Activated T-cell treated with anti-CD3 and anti-CD28 coated beads, Interleukin-2, amount 50 U/mL, for 24 hours (primary cell): ENCODE measurements around the gene CDKAL1.
"Not testable (repeated sequence)": the region's sequence is repeated elsewhere in the genome, so short reads cannot be mapped to it uniquely, and the experiment has no call there.

ENCODE experiments used
- DNase-seq: peaks from one replicate; pipeline ENCODE4 v3.0.0-alpha.2; 2020
- H3K27ac Mint-ChIP-seq: 2 replicates; pipeline ENCODE4 v1.8.0; 2020; ENCODE audit warnings: mild to moderate bottlenecking, mixed read lengths
- H3K27me3 Mint-ChIP-seq: 2 replicates; pipeline ENCODE4 v1.8.0; 2020; ENCODE audit warnings: mixed read lengths
- H3K36me3 Mint-ChIP-seq: 2 replicates; pipeline ENCODE4 v1.8.0; 2020; ENCODE audit warnings: low read depth, mixed read lengths
- H3K4me1 Mint-ChIP-seq: 2 replicates; pipeline ENCODE4 v1.8.0; 2020; ENCODE audit warnings: low read depth, mixed read lengths
- H3K4me3 Mint-ChIP-seq: 2 replicates; pipeline ENCODE4 v1.8.0; 2020; ENCODE audit warnings: mild to moderate bottlenecking, moderate library complexity, mixed read lengths
- H3K9me3 Mint-ChIP-seq: 2 replicates; pipeline ENCODE4 v1.8.0; 2020; ENCODE audit warnings: mixed read lengths

The CDKAL1 gene

GRCh38 chr6:21225912-21226311 is 691.7 kb downstream of the CDKAL1 start:
- H3K36me3 Mint-ChIP-seq: peaks cover 72% of the 10 kb centered on the region
- H3K4me1 Mint-ChIP-seq: no peaks in the 10 kb centered on the region

GRCh38 chr6:21227486-21227885 is 693.2 kb downstream of the CDKAL1 start:
- Mint-ChIP-seq H3K4me1 (no peaks in the 10 kb centered on the region), H3K27me3 (no peaks in the 10 kb centered on the region), H3K27ac (no peak overlapping the region), H3K36me3 (peaks cover 76% of the 10 kb centered on the region), H3K9me3 (peaks cover 3% of the 10 kb centered on the region), H3K4me3 (no peak overlapping the region)
- DNase-seq: no peak

More at GRCh38 chr6:21225912-21226311, 691.7 kb downstream of the CDKAL1 start:
- Mint-ChIP-seq H3K27ac (no peak overlapping the region), H3K27me3 (no peaks in the 10 kb centered on the region), H3K9me3 (peaks cover 3% of the 10 kb centered on the region), H3K4me3 (no peak overlapping the region)
- DNase-seq: no peak

- Mint-ChIP-seq H3K36me3 (peaks cover 78% of the 10 kb centered on the region), H3K4me3 (no peak overlapping the region)
These were observed 694.2 kb downstream of the CDKAL1 start for GRCh38 chr6:21228411-21228810.

GRCh38 chr6:21228876-21229460 is 694.7 kb downstream of the CDKAL1 start:
- Mint-ChIP-seq H3K4me3 (no peak overlapping the region), H3K9me3 (peaks cover 11% of the 10 kb centered on the region), H3K27ac (no peak overlapping the region), H3K27me3 (no peaks in the 10 kb centered on the region), H3K4me1 (no peaks in the 10 kb centered on the region), H3K36me3 (peaks cover 82% of the 10 kb centered on the region)
- no peak for DNase-seq

More at GRCh38 chr6:21228411-21228810, 694.2 kb downstream of the CDKAL1 start:
- H3K9me3 Mint-ChIP-seq: peaks cover 11% of the 10 kb centered on the region
- no peak for DNase-seq
- H3K27me3 Mint-ChIP-seq: no peaks in the 10 kb centered on the region
- no peaks in the 10 kb centered on the region for H3K4me1 Mint-ChIP-seq
- no peak overlapping the region for H3K27ac Mint-ChIP-seq

GRCh38 chr6:21230536-21230935 is 696.3 kb downstream of the CDKAL1 start:
- no peak overlapping the region for H3K27ac Mint-ChIP-seq
- H3K4me3 Mint-ChIP-seq: no peak overlapping the region
- no peak for DNase-seq
- no peaks in the 10 kb centered on the region for H3K4me1 Mint-ChIP-seq
- no peaks in the 10 kb centered on the region for H3K27me3 Mint-ChIP-seq
- peaks cover 83% of the 10 kb centered on the region for H3K36me3 Mint-ChIP-seq
- H3K9me3 Mint-ChIP-seq: peaks cover 11% of the 10 kb centered on the region

- Mint-ChIP-seq H3K4me3 (no peak overlapping the region), H3K4me1 (no peaks in the 10 kb centered on the region), H3K36me3 (peaks cover 48% of the 10 kb centered on the region), H3K27ac (no peak overlapping the region), H3K27me3 (no peaks in the 10 kb centered on the region), H3K9me3 (peaks cover 36% of the 10 kb centered on the region)
- no peak for DNase-seq
These were observed 700.9 kb downstream of the CDKAL1 start for GRCh38 chr6:21235162-21235561.

- no peak overlapping the region for H3K27ac Mint-ChIP-seq
- peaks cover 18% of the 10 kb centered on the region for H3K36me3 Mint-ChIP-seq
- no peaks in the 10 kb centered on the region for H3K4me1 Mint-ChIP-seq
- no peak overlapping the region for H3K4me3 Mint-ChIP-seq
- H3K9me3 Mint-ChIP-seq: peaks cover 27% of the 10 kb centered on the region
- no peaks in the 10 kb centered on the region for H3K27me3 Mint-ChIP-seq
- no peak for DNase-seq
These were observed 704.0 kb downstream of the CDKAL1 start for GRCh38 chr6:21238208-21238607.

- Mint-ChIP-seq H3K27me3 (no peaks in the 10 kb centered on the region), H3K27ac (no peak overlapping the region), H3K4me1 (no peaks in the 10 kb centered on the region), H3K9me3 (peaks cover 25% of the 10 kb centered on the region), H3K4me3 (no peak overlapping the region), H3K36me3 (no peaks in the 10 kb centered on the region)
- DNase-seq: no peak
These were observed 706.5 kb downstream of the CDKAL1 start for GRCh38 chr6:21240709-21241108.

GRCh38 chr6:21241231-21242130 is 707.2 kb downstream of the CDKAL1 start:
- no peaks in the 10 kb centered on the region for H3K27me3 Mint-ChIP-seq
- no peak overlapping the region for H3K4me3 Mint-ChIP-seq
- H3K27ac Mint-ChIP-seq: no peak overlapping the region
- no peak for DNase-seq
- H3K4me1 Mint-ChIP-seq: no peaks in the 10 kb centered on the region
- H3K36me3 Mint-ChIP-seq: no peaks in the 10 kb centered on the region
- H3K9me3 Mint-ChIP-seq: peaks cover 22% of the 10 kb centered on the region

GRCh38 chr6:21244897-21245470 is 710.7 kb downstream of the CDKAL1 start:
- DNase-seq: no peak
- Mint-ChIP-seq H3K27ac (no peak overlapping the region), H3K4me1 (no peaks in the 10 kb centered on the region), H3K9me3 (no peaks in the 10 kb centered on the region), H3K36me3 (no peaks in the 10 kb centered on the region), H3K4me3 (no peak overlapping the region), H3K27me3 (no peaks in the 10 kb centered on the region)

- Mint-ChIP-seq H3K9me3 (no peaks in the 10 kb centered on the region), H3K36me3 (no peaks in the 10 kb centered on the region), H3K27ac (no peak overlapping the region), H3K4me3 (no peak overlapping the region), H3K4me1 (no peaks in the 10 kb centered on the region), H3K27me3 (peaks cover 2% of the 10 kb centered on the region)
- no peak for DNase-seq
These were observed 711.2 kb downstream of the CDKAL1 start for GRCh38 chr6:21245488-21245887.

GRCh38 chr6:21246075-21246474 is 711.8 kb downstream of the CDKAL1 start:
- Mint-ChIP-seq H3K27me3 (peaks cover 6% of the 10 kb centered on the region), H3K36me3 (no peaks in the 10 kb centered on the region), H3K4me3 (no peak overlapping the region), H3K4me1 (no peaks in the 10 kb centered on the region), H3K9me3 (no peaks in the 10 kb centered on the region), H3K27ac (no peak overlapping the region)
- DNase-seq: no peak

- not testable (repeated sequence) for H3K9me3 Mint-ChIP-seq, H3K36me3 Mint-ChIP-seq, H3K4me3 Mint-ChIP-seq, DNase-seq, H3K4me1 Mint-ChIP-seq, H3K27ac Mint-ChIP-seq
- peaks cover 23% of the 10 kb centered on the region for H3K27me3 Mint-ChIP-seq
These were observed 720.2 kb downstream of the CDKAL1 start for GRCh38 chr6:21254460-21254859.

GRCh38 chr6:21256197-21256596 is 721.9 kb downstream of the CDKAL1 start:
- H3K4me3 Mint-ChIP-seq: no peak overlapping the region
- H3K27ac Mint-ChIP-seq: no peak overlapping the region
- peaks cover 17% of the 10 kb centered on the region for H3K27me3 Mint-ChIP-seq
- H3K4me1 Mint-ChIP-seq: no peaks in the 10 kb centered on the region
- no peak for DNase-seq
- no peaks in the 10 kb centered on the region for H3K9me3 Mint-ChIP-seq
- H3K36me3 Mint-ChIP-seq: no peaks in the 10 kb centered on the region

GRCh38 chr6:21257125-21257524 is 722.9 kb downstream of the CDKAL1 start:
- H3K9me3 Mint-ChIP-seq: no peaks in the 10 kb centered on the region
- H3K36me3 Mint-ChIP-seq: no peaks in the 10 kb centered on the region
- no peak overlapping the region for H3K27ac Mint-ChIP-seq
- H3K4me3 Mint-ChIP-seq: no peak overlapping the region
- H3K4me1 Mint-ChIP-seq: no peaks in the 10 kb centered on the region
- DNase-seq: no peak
- H3K27me3 Mint-ChIP-seq: peaks cover 17% of the 10 kb centered on the region
